Measurements from ENCODE around the gene ELMO1. TPM values are rescaled to one million over a fixed set of nuclear protein-coding genes. Genes with fewer than 3 reads are reported as not detected.

Gene ELMO1
- polyA plus RNA-seq, 1 experiment, result not detected

GRCh38 chr7:36958111-36958733 is 490.4 kb downstream of the ELMO1 start:
- H3K4me3 ChIP-seq (ENCODE audit: low read depth, low read length), result no peak overlapping the region
- no peaks in the 10 kb centered on the region for H3K9me3 ChIP-seq (ENCODE audit: control insufficient read depth, insufficient read depth, low read length)
- TF ChIP-seq CTCF (IDR thresholded peaks at IDR 0.05; ENCODE audit: low read depth, low read length), result no peak
- H3K27me3 ChIP-seq (ENCODE audit: control insufficient read depth, insufficient read depth, low read length), result no peaks in the 10 kb centered on the region
- ChIA-PET CTCF (interaction anchor here (3.0 kb wide), 1 partner anchor 9 kb away, joined by 15 read pairs; no protein-coding TSS in a partner anchor), POLR2A (no interaction called here)
- DNase-seq (ENCODE audit: low read depth, low spot score), result no peak
- no peak overlapping the region for H3K27ac ChIP-seq (ENCODE audit: low read depth, low read length)

GRCh38 chr7:36957620-36958019 is 491.0 kb downstream of the ELMO1 start:
- ChIA-PET POLR2A (no interaction called here), CTCF (interaction anchor here (1.2 to 3.0 kb wide), 2 partner anchors 10 to 241 kb away, joined by 5 to 15 read pairs; no protein-coding TSS in a partner anchor)
- Histone ChIP-seq H3K4me3 (ENCODE audit: low read depth, low read length) (no peak overlapping the region), H3K27ac (ENCODE audit: low read depth, low read length) (no peak overlapping the region), H3K27me3 (ENCODE audit: control insufficient read depth, insufficient read depth, low read length) (no peaks in the 10 kb centered on the region), H3K9me3 (ENCODE audit: control insufficient read depth, insufficient read depth, low read length) (no peaks in the 10 kb centered on the region)
- DNase-seq (ENCODE audit: low read depth, low spot score), result no peak
- TF ChIP-seq CTCF (IDR thresholded peaks at IDR 0.05; ENCODE audit: low read depth, low read length), result no peak

GRCh38 chr7:36956814-36957213 is 491.9 kb downstream of the ELMO1 start:
- no peaks in the 10 kb centered on the region for H3K9me3 ChIP-seq (ENCODE audit: control insufficient read depth, insufficient read depth, low read length)
- H3K27me3 ChIP-seq (ENCODE audit: control insufficient read depth, insufficient read depth, low read length), result no peaks in the 10 kb centered on the region
- DNase-seq (ENCODE audit: low read depth, low spot score), result no peak
- no peak for TF ChIP-seq CTCF (IDR thresholded peaks at IDR 0.05; ENCODE audit: low read depth, low read length)
- CTCF ChIA-PET, result interaction anchor here (1.2 to 3.0 kb wide), 2 partner anchors 10 to 242 kb away, joined by 5 to 15 read pairs; no protein-coding TSS in a partner anchor
- POLR2A ChIA-PET, result no interaction called here
- no peak overlapping the region for H3K4me3 ChIP-seq (ENCODE audit: low read depth, low read length)
- H3K27ac ChIP-seq (ENCODE audit: low read depth, low read length), result no peak overlapping the region

- no peaks in the 10 kb centered on the region for H3K27me3 ChIP-seq (ENCODE audit: control insufficient read depth, insufficient read depth, low read length)
- POLR2A ChIA-PET, result no interaction called here
- CTCF ChIA-PET, result interaction anchor here (1.2 kb wide), 1 partner anchor 11 kb away, joined by 3 read pairs; no protein-coding TSS in a partner anchor
- TF ChIP-seq CTCF (IDR thresholded peaks at IDR 0.05; ENCODE audit: low read depth, low read length), result no peak
- no peaks in the 10 kb centered on the region for H3K9me3 ChIP-seq (ENCODE audit: control insufficient read depth, insufficient read depth, low read length)
- H3K27ac ChIP-seq (ENCODE audit: low read depth, low read length), result no peak overlapping the region
- H3K4me3 ChIP-seq (ENCODE audit: low read depth, low read length), result no peak overlapping the region
- no peak for DNase-seq (ENCODE audit: low read depth, low spot score)
These were observed 493.1 kb downstream of the ELMO1 start for GRCh38 chr7:36955456-36956129.

- ChIA-PET CTCF (interaction anchor here (2.0 kb wide), 1 partner anchor 16 kb away, joined by 5 read pairs; no protein-coding TSS in a partner anchor), POLR2A (no interaction called here)
- no peaks in the 10 kb centered on the region for H3K27me3 ChIP-seq (ENCODE audit: control insufficient read depth, insufficient read depth, low read length)
- DNase-seq (ENCODE audit: low read depth, low spot score), result no peak
- TF ChIP-seq CTCF (IDR thresholded peaks at IDR 0.05; ENCODE audit: low read depth, low read length), result no peak
- no peak overlapping the region for H3K4me3 ChIP-seq (ENCODE audit: low read depth, low read length)
- no peak overlapping the region for H3K27ac ChIP-seq (ENCODE audit: low read depth, low read length)
- no peaks in the 10 kb centered on the region for H3K9me3 ChIP-seq (ENCODE audit: control insufficient read depth, insufficient read depth, low read length)
These were observed 497.4 kb downstream of the ELMO1 start for GRCh38 chr7:36951257-36951697.
